ENCODE results near the gene MEF2A.

GRCh38 chr15:99671926-99672635 is 106.3 kb downstream of the MEF2A start:
- no peak for TF ChIP-seq POLR2A (IDR thresholded peaks at IDR 0.05; ENCODE audit: low read length)
- TF ChIP-seq GATA1 (IDR thresholded peaks at IDR 0.05; ENCODE audit: low read depth, low read length), result no peak

Measured in erythroblast (primary cell).